GM12873 (cell line): ENCODE results near the gene GTPBP1.

ENCODE experiments used
- TF ChIP-seq, protein P1 (sequence below): IDR thresholded peaks from 2 replicates; pipeline ENCODE4 v1.5.1; 2012; ENCODE audit warnings: low read depth, mild to moderate bottlenecking, moderate library complexity, low read length, control low read depth; ENCODE audit not compliant: insufficient read depth; ENCODE audit errors: missing control alignments

The GTPBP1 gene

GRCh38 chr22:38698407-38699094, 7.2 kb upstream of the GTPBP1 start:
- TF ChIP-seq, protein P1, sequence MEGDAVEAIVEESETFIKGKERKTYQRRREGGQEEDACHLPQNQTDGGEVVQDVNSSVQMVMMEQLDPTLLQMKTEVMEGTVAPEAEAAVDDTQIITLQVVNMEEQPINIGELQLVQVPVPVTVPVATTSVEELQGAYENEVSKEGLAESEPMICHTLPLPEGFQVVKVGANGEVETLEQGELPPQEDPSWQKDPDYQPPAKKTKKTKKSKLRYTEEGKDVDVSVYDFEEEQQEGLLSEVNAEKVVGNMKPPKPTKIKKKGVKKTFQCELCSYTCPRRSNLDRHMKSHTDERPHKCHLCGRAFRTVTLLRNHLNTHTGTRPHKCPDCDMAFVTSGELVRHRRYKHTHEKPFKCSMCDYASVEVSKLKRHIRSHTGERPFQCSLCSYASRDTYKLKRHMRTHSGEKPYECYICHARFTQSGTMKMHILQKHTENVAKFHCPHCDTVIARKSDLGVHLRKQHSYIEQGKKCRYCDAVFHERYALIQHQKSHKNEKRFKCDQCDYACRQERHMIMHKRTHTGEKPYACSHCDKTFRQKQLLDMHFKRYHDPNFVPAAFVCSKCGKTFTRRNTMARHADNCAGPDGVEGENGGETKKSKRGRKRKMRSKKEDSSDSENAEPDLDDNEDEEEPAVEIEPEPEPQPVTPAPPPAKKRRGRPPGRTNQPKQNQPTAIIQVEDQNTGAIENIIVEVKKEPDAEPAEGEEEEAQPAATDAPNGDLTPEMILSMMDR, result no peak

GRCh38 chr22:38699143-38699542, 6.6 kb upstream of the GTPBP1 start:
- TF ChIP-seq, protein P1, result no peak

DNA sequence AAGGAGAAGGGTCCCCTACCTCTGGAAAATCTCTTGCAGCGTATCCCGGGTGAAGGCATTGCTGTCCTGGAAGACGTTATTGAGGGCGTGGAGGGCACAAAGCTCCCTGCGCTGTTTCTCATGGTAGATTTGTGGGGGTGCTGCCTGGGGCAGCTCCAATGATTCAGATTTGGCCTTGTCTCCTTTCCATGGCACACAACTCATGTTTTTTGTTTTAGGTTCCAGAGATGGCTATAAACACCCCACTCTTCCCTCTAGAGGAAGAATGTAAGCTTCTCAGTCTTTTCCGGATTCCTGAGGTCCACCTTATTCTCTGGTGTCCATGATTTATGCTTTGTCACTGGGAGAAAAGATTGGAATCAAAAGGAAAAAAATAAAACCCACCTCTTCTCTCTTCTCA, 6.0 kb upstream of the GTPBP1 start:
- TF ChIP-seq, protein P1, result no peak

GRCh38 chr22:38700270-38700788, 5.4 kb upstream of the GTPBP1 start:
- TF ChIP-seq, protein P1, result no peak

DNA sequence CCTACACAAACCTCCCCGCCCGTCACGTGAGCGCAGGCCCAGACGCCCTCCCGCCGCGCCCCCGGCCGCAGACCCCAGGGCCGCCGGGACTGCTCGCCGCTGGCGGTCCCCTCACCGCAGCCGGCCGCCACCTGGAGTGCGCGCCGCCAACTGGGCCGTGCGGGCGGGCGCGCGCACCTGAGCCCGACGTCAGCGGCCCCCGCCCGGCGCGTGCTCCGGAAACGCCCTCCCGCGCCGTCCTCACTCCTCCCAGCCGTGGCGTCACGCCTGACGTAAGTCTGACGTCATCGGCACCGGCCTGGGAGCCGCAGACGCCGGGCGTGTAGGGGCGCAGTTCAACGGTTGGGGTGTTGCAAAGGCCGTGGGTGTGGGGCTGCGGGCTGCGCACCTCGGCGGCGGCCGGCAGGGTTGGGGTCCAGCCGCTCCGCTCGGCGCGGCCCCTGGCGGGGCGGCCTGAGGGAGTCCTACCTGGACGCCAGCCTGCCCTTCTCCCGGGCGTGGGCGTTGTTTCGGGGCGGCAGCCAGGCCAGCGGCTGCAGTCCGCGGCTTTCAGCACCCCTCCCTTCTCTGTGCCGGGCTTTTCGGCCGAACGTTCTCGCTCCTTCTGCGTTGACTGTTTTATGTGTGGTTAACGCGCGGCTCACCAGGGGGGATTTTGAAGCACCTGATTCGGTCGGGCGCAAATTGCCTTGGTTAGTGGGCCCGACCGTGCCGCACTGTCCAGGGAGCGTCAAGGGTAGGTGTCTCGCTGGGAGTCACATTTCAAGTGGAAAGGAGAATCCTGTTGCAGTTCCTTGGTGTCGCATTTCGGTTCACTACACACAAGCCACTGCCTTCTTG, 4.7 kb upstream of the GTPBP1 start, which contains the start of gene JOSD1:
Gene JOSD1, minus strand, starts transcription at position 155 of the 840 bp plus-strand sequence. CDS start 956 bp downstream, outside the sequence.
- TF ChIP-seq, protein P1, result no peak

DNA sequence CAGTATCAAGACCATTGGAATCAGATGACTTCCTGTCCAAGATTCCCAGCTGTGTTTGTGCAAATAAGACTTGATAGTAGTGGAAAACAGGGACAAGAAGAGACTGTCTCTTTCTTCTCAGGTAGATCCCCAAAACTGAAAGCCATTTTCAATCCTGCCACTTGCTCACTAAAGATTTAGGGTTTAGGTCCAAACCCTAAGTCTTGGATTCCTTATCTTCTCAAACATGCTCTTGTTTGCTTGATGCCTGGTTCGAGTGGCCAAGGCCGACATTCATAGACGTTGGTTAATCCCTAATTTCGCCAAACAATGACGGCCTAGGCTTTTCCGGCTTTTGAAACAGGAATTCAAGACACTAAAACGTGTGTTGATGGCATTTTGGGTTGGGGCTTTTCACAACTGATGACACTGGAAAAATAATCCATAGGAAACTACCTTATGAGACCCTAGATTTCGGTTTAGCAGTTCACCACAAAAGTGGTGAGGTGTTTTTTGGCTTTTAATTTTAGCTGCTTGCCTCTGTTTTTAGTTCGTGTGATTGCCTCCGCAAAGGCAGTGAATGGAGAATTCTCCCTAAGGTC, 1.0 kb upstream of the GTPBP1 start:
- TF ChIP-seq, protein P1, result no peak
